GM23248 (cell line): ENCODE measurements around the gene AGPAT2. TPM values are rescaled to one million over a fixed set of nuclear protein-coding genes. Genes with fewer than 3 reads are reported as not detected.
"Not testable (repeated sequence)": the region's sequence is repeated elsewhere in the genome, so short reads cannot be mapped to it uniquely, and the experiment has no call there.

ENCODE experiments used
- DNase-seq: peaks from one replicate; pipeline ENCODE4 v3.0.0-alpha.2; 2015
- H2AFZ ChIP-seq: fragments of 200-600 bp; sonication (generic); 2 replicates; pipeline ENCODE4 v1.6.1; 2016; ENCODE audit warnings: antibody characterized with exemption
- H3F3A ChIP-seq: fragments of 200-600 bp; sonication (generic); 2 replicates; pipeline ENCODE4 v1.6.1; 2016; ENCODE audit warnings: mild to moderate bottlenecking, antibody characterized with exemption, mixed run types; ENCODE audit not compliant: insufficient read depth
- H3K27ac ChIP-seq: fragments of 200-600 bp; sonication (generic); 2 replicates; pipeline ENCODE4 v1.5.1; 2016; ENCODE audit warnings: mild to moderate bottlenecking
- H3K27me3 ChIP-seq: fragments of 200-600 bp; sonication (generic); replicated peaks from 2 replicates; pipeline ENCODE4 v1.6.1; 2016; ENCODE audit warnings: mild to moderate bottlenecking; ENCODE audit not compliant: insufficient read depth
- H3K36me3 ChIP-seq: fragments of 200-600 bp; sonication (generic); 2 replicates; pipeline ENCODE4 v1.6.1; 2016; ENCODE audit warnings: low read depth, mild to moderate bottlenecking
- H3K4me1 ChIP-seq: fragments of 200-600 bp; sonication (generic); 2 replicates; pipeline ENCODE4 v1.6.1; 2016; ENCODE audit warnings: mild to moderate bottlenecking; ENCODE audit not compliant: insufficient read depth
- H3K4me2 ChIP-seq: fragments of 200-600 bp; sonication (generic); one replicate; pipeline ENCODE4 v1.6.1; 2016; ENCODE audit warnings: mild to moderate bottlenecking; ENCODE audit not compliant: unreplicated experiment
- H3K4me3 ChIP-seq: fragments of 200-600 bp; sonication (generic); 2 replicates; pipeline ENCODE4 v1.5.1; 2016; ENCODE audit warnings: mild to moderate bottlenecking
- H3K79me2 ChIP-seq: fragments of 200-600 bp; sonication (generic); 2 replicates; pipeline ENCODE4 v1.6.1; 2016; ENCODE audit warnings: mild to moderate bottlenecking; ENCODE audit not compliant: insufficient read depth
- H3K9ac ChIP-seq: fragments of 200-600 bp; sonication (generic); 2 replicates; pipeline ENCODE4 v1.6.1; 2016; ENCODE audit warnings: mild to moderate bottlenecking
- H3K9me2 ChIP-seq: fragments of 200-600 bp; sonication (generic); 2 replicates; pipeline ENCODE4 v1.6.1; 2016; ENCODE audit warnings: mixed run types, mild to moderate bottlenecking, moderate library complexity; ENCODE audit not compliant: insufficient read depth
- H3K9me3 ChIP-seq: fragments of 200-600 bp; sonication (generic); one replicate; pipeline ENCODE4 v1.6.1; 2017; ENCODE audit warnings: low read depth
- H4K20me1 ChIP-seq: fragments of 200-600 bp; sonication (generic); 2 replicates; pipeline ENCODE4 v1.6.0; 2016; ENCODE audit not compliant: insufficient read depth
- EZH2 ChIP-seq: fragments of 200-600 bp; sonication (generic); IDR thresholded peaks from 2 replicates; pipeline ENCODE4 v1.6.1; 2018; ENCODE audit warnings: antibody characterized with exemption, mild to moderate bottlenecking; ENCODE audit not compliant: insufficient read depth, poor library complexity, severe bottlenecking
- EZH2phosphoT487 ChIP-seq: fragments of 200-600 bp; sonication (generic); IDR thresholded peaks from 2 replicates; pipeline ENCODE4 v1.6.1; 2018; ENCODE audit warnings: antibody characterized with exemption, moderate library complexity, mild to moderate bottlenecking, low read depth; ENCODE audit not compliant: insufficient read depth
- WGBS, 2 experiments: methylation state at CpG; one replicate each; pipeline ENCODE4 v1.1.6; 2015 to 2017; ENCODE audit warnings: low lambda C conversion rate in 2 of 2, low coverage in 1 of 2; ENCODE audit errors: missing lambda C conversion rate in 2 of 2; 5-methylcytosine and 5-hydroxymethylcytosine counted together
- in situ Hi-C: fragments of 300-500 bp; cut with MboI; formaldehyde crosslinking; loops from 2 replicates; pipeline ENCODE4 v1.15.0; 2020
- polyA plus RNA-seq: library from polyadenylated mRNA; unstranded; fragments of >200 nt; fragmentation: Nextera tagmentation; extraction: Ambion mirVana; gene quantifications from 2 replicates; pipeline ENCODE4 v1.2.1, GENCODE V29; 2016
- total RNA-seq: library from RNA; depleted of rRNA; stranded (reverse); fragments of >200 nt; shearing (Covaris generic); gene quantifications from 2 replicates; pipeline ENCODE4 v1.2.3, GENCODE V29; 2014

AGPAT2 gene
- total and polyA plus RNA-seq, 2 experiments from 2014 or later = 58.3 to 68.7 TPM

DNA sequence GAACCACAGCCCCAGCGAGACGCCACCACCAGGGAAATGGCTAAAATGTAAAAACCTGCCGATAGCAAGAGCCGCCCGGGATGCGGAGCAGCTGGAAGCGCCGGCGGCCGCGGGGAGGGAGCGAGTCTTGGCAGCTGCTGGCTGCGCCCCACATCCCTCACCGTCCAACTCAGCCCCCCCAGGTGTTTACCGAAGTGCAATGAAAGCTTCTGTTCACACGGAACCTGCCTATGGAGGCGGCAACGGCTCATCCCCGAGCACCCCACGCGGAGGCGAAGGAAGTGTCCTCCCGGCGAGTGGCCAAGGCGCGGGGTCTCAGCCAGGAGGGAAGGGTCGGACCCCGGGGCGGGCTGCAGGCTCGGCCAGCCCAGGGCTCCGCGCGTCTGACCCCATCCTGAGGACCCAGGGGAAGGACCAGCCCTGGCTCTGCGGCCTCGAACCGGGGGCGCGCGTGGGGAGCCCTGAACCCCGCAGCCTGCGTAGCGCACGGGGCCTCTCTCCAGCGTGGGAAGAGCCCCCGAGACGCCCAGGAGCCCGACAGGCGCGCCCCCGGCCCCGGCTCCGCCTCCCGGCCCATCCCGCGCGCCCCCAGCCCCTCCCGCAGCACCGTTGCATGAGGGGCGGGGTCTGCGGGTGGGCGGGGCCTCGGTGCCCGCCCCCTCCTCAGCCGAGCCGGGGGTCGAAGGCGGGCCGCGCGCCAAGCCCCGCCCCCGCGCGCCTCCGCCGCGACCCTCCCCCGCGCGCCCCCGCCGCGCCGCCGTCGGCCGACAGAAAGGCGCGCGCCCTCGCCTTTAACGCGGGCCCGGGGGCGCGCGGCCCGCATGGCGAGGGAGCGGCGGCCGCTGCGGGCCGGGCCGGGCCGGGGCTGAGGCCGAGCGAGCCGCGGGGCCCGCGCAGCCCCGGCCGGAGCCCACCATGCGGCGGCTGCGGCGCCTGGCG lies 24.8 kb upstream of the AGPAT2 start, which contains the start of gene DIPK1B:
Gene DIPK1B (plus strand): TSS at position 822 of the 939 bp plus-strand sequence. CDS start 94 bp downstream, at position 916.
- no peaks in the 10 kb centered on the region for H3K9me3 ChIP-seq
- H4K20me1 ChIP-seq = no peaks in the 10 kb centered on the region
- no peaks in the 10 kb centered on the region for H3K36me3 ChIP-seq
- no peaks in the 10 kb centered on the region for H3K79me2 ChIP-seq
- H3K27me3 ChIP-seq = 0 out of 2 replicates have a peak, but pooled peaks cover 5% of the 10 kb centered on the region
- WGBS, 2 experiments = 8 to 10% methylated on average over 42 of the region's 119 CpGs
- no peak within 1 kb of the TSS for H3K4me2 ChIP-seq
- no peak within 1 kb of the TSS for H3K9ac ChIP-seq
- no peak within 1 kb of the TSS for H3K27ac ChIP-seq
- H3K9me2 ChIP-seq = no peaks in the 10 kb centered on the region
- no peak within 1 kb of the TSS for H3K4me3 ChIP-seq
- in situ Hi-C loops = no loop called here
- H3F3A ChIP-seq = 0 out of 2 replicates have a peak, but pooled peaks cover 14% of the 10 kb centered on the region
- peaks cover 7% of the 10 kb centered on the region; the same call in 1 of the 2 replicates for H3K4me1 ChIP-seq
- no peak within 1 kb of the TSS for H2AFZ ChIP-seq
- DNase-seq = peak; percentile 32
- TF ChIP-seq EZH2phosphoT487 (no peak), EZH2 (no peak)

GRCh38 chr9:136711219-136711648 lies 24.0 kb upstream of the AGPAT2 start:
- H3K4me2 ChIP-seq, H3K9me3 ChIP-seq, H3K36me3 ChIP-seq, in situ Hi-C loops, H4K20me1 ChIP-seq, H3K9ac ChIP-seq, H3K27me3 ChIP-seq, H3K4me3 ChIP-seq, H3K9me2 ChIP-seq, H3K27ac ChIP-seq, H2AFZ ChIP-seq, H3K79me2 ChIP-seq, H3K4me1 ChIP-seq: not testable (repeated sequence)
- DNase-seq = peak; percentile 76
- H3F3A ChIP-seq = 0 out of 2 replicates have a peak, but pooled peaks cover 14% of the 10 kb centered on the region
- 7 to 12% methylated on average over 4 of the region's 4 CpGs for WGBS, 2 experiments

- peak; percentile 66 for DNase-seq
- Histone ChIP-seq H4K20me1 (no peaks in the 10 kb centered on the region), H3F3A (0 out of 2 replicates have a peak, but pooled peaks cover 14% of the 10 kb centered on the region), H3K4me1 (peaks cover 7% of the 10 kb centered on the region; the same call in 1 of the 2 replicates), H2AFZ (no peak overlapping the region), H3K4me2 (no peak overlapping the region), H3K27me3 (peaks cover 7% of the 10 kb centered on the region; the same call in 1 of the 2 replicates), H3K4me3 (no peak overlapping the region), H3K9ac (no peak overlapping the region), H3K36me3 (no peaks in the 10 kb centered on the region), H3K27ac (no peak overlapping the region), H3K9me2 (no peaks in the 10 kb centered on the region), H3K9me3 (no peaks in the 10 kb centered on the region), H3K79me2 (no peaks in the 10 kb centered on the region)
- TF ChIP-seq EZH2phosphoT487 (no peak), EZH2 (no peak)
- in situ Hi-C loops = no loop called here
- WGBS, 2 experiments = 26 to 32% methylated on average over 7 of the region's 7 CpGs
Measured at GRCh38 chr9:136710543-136710942, 23.3 kb upstream of the AGPAT2 start.

GRCh38 chr9:136709454-136710109 lies 22.3 kb upstream of the AGPAT2 start:
- H3K9me3 ChIP-seq = no peaks in the 10 kb centered on the region
- H4K20me1 ChIP-seq = no peaks in the 10 kb centered on the region
- no peak overlapping the region for H3K4me2 ChIP-seq
- 0 out of 2 replicates have a peak, but pooled peaks cover 14% of the 10 kb centered on the region for H3F3A ChIP-seq
- TF ChIP-seq EZH2 = no peak
- TF ChIP-seq EZH2phosphoT487 = no peak
- H3K27ac ChIP-seq = no peak overlapping the region
- H3K9ac ChIP-seq = no peak overlapping the region
- H2AFZ ChIP-seq = no peak overlapping the region
- no peaks in the 10 kb centered on the region for H3K36me3 ChIP-seq
- DNase-seq = peak; percentile 0
- no peak overlapping the region for H3K4me3 ChIP-seq
- 85 to 87% methylated on average over 24 of the region's 24 CpGs for WGBS, 2 experiments
- peaks cover 11% of the 10 kb centered on the region; the same call in 1 of the 2 replicates for H3K27me3 ChIP-seq
- peaks cover 7% of the 10 kb centered on the region; the same call in 1 of the 2 replicates for H3K4me1 ChIP-seq
- in situ Hi-C loops = no loop called here
- H3K79me2 ChIP-seq = no peaks in the 10 kb centered on the region
- no peaks in the 10 kb centered on the region for H3K9me2 ChIP-seq
